Astrocyte (in vitro differentiated cells and primary cell): ENCODE results near the gene SNCA.

ENCODE experiments used
- CTCF ChIP-seq: IDR thresholded peaks from 2 replicates; pipeline ENCODE4 v1.5.1; 2011; ENCODE audit warnings: low read depth, mild to moderate bottlenecking, inconsistent platforms, low read length, moderate library complexity; ENCODE audit not compliant: insufficient read depth
- EZH2 ChIP-seq: IDR thresholded peaks from 2 replicates; pipeline ENCODE4 v1.6.1; 2012; ENCODE audit warnings: mild to moderate bottlenecking, low read length, inconsistent platforms; ENCODE audit not compliant: insufficient read depth

- TF ChIP-seq CTCF (no peak), EZH2 (no peak)
Observed at GRCh38 chr4:89733946-89734345, 103.0 kb downstream of the SNCA start.
